Measurements from ENCODE around the gene STARD13.

- TF ChIP-seq EZH2 (IDR thresholded peaks at IDR 0.05; ENCODE audit: low read length) (no peak), CTCF (optimal IDR thresholded peaks at IDR 0.05 in 1 of 3, IDR thresholded peaks at IDR 0.05 in 1 of 3, conservative IDR thresholded peaks at IDR 0.05 in 1 of 3; ENCODE audit: extremely low read depth in 1 of 3, insufficient read depth in 2 of 3, low read length in 3 of 3) (no peak)
Measured at GRCh38 chr13:33175991-33176390, 109.6 kb downstream of the STARD13 start.
